GM12873 (cell line): ENCODE data around the gene IL15RA.

Experiments
- TF ChIP-seq, protein P1 (sequence below): IDR thresholded peaks from 2 replicates; pipeline ENCODE4 v1.5.1; 2012; ENCODE audit warnings: low read depth, mild to moderate bottlenecking, moderate library complexity, low read length, control low read depth; ENCODE audit not compliant: insufficient read depth; ENCODE audit errors: missing control alignments

The IL15RA gene

DNA sequence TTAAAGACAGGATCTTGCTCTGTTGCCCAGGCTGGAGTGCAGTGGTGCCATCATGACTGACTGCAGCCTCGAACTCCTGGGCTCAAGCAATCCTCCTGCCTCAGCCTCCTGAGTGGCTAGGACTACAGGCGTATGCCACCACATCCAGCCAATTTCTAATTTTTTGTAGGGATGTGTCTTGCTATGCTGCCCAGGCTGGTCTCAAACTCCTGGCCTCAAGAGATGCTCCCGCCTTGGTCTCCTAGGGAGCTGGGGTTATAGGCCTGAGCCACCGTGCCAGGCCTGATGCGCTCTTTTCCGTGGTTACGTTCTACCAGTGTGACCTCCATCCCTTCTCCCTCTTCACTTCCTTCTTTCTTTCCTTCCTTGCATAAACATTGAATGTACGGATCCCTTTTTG is 34.2 kb upstream of the IL15RA start:
- TF ChIP-seq, protein P1, sequence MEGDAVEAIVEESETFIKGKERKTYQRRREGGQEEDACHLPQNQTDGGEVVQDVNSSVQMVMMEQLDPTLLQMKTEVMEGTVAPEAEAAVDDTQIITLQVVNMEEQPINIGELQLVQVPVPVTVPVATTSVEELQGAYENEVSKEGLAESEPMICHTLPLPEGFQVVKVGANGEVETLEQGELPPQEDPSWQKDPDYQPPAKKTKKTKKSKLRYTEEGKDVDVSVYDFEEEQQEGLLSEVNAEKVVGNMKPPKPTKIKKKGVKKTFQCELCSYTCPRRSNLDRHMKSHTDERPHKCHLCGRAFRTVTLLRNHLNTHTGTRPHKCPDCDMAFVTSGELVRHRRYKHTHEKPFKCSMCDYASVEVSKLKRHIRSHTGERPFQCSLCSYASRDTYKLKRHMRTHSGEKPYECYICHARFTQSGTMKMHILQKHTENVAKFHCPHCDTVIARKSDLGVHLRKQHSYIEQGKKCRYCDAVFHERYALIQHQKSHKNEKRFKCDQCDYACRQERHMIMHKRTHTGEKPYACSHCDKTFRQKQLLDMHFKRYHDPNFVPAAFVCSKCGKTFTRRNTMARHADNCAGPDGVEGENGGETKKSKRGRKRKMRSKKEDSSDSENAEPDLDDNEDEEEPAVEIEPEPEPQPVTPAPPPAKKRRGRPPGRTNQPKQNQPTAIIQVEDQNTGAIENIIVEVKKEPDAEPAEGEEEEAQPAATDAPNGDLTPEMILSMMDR: no peak

DNA sequence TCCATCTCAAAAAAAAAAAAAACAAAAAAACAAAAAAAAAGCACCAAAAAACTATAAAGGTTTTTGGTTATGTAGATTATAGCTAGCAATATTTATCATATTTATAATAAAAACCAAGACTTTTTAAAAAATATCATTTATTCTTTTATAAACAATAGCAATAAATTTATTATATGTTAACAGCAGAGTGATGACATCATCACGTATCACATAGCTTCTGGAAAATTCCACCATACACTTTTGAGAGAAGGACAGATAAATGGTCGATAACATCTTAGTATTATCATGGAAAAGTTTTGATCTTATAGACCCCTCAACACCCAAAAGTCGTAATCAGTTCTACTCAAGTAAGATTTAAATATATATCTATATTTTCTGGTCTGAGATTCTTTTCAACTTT is 33.2 kb upstream of the IL15RA start:
- TF ChIP-seq, protein P1: no peak

DNA sequence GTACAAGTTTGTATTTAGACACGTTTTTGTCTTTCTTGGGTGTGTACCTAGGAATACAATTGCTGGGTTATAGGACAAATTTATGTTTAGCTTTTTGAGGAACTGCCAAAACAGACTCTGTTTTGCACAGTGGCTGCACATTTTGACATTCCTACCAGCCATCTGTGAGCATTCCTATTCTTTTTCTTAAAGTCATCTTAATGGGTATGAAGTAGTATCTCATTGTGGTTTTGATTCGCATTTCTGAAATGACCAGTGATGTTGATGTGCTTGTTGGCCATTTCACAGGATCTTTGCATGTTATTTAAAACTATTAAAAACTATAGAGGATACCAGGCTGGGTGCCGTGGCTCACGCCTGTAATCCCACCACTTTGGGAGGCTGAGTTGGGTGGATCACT is 32.6 kb upstream of the IL15RA start:
- TF ChIP-seq, protein P1: no peak

- TF ChIP-seq, protein P1: no peak
These were observed 31.8 kb upstream of the IL15RA start for GRCh38 chr10:6009150-6009549.

GRCh38 chr10:6008497-6009142 is 31.3 kb upstream of the IL15RA start:
- TF ChIP-seq, protein P1: no peak

DNA sequence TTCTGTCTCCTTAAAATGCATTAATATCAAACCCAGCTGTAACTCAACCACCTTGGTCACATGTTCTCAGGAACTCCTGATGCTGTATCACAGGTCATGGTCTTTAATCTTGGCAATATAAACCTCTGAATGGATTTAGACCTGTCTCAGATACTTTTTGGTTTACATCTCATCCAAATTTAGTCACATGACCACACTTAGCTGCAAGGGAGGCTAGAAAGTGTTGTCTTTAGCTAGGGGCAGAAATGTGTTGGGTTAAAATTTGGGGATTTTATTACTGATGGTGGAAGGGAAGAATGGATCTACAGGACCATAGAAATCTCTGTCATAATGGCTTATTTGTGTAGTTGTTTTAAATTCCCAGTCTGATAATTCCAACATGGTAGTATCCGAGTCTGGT is 29.6 kb upstream of the IL15RA start:
- TF ChIP-seq, protein P1: no peak

DNA sequence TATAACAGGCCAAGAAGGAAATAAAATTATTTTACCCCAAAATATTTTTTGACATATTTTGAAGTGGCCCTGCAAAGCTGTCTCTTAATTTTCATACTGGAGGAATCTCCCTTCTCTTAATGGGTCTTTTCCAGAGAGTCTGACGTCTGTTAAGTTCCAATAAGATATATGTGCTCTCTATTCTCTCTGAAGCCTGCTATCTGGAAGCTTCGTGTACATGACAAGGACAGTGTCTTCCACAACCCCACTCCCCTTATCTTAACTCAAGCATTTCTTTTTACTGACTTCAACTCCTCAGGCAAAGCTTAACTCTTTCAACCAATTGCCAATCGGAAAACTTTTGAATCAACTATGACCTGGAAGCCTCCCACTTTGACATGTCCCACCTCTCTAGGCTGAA is 29.2 kb upstream of the IL15RA start:
- TF ChIP-seq, protein P1: no peak
